ENCODE measurements around the gene EPG5. TPM values are rescaled to one million over a fixed set of nuclear protein-coding genes. Genes with fewer than 3 reads are reported as not detected.

EPG5 gene
- total and polyA plus RNA-seq, 2 donors (not counting 3 experiments of a cell fraction or from before 2014, with no cell fraction given), result 16.7 to 25.6 TPM

DNA sequence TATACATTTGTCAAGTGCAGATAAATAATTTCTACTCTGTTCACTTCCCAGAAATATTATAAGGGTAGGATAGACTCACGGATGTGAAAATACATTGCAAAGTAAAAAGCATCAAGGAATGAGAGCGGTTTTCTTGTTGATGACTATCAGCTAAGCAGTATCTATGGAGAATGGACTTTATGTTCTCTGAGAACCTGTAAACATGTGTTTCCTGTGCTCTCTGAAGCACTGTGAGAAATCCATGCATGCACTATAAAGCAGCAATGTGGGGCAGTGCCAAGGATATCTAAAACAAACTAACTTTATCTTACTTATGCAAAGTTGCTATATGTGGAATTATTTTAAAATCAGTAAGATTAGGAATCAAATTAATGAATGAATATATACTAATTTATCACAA is 146.1 kb downstream of the EPG5 start:
- Histone ChIP-seq H3K36me3 (ENCODE audit: control insufficient read depth in 2 of 2, extremely low read depth in 1 of 2, insufficient read depth in 2 of 2, low read length in 2 of 2) (no peaks in the 10 kb centered on the region), H3K27me3 (ENCODE audit: control insufficient read depth in 2 of 2, insufficient read depth in 2 of 2, low read length in 2 of 2) (peaks cover 3 to 8% of the 10 kb centered on the region in 2 experiments), H2AFZ (ENCODE audit: low read depth, low read length) (no peak overlapping the region), H3K79me2 (ENCODE audit: control insufficient read depth, insufficient read depth, low read length) (no peaks in the 10 kb centered on the region), H3K9me3 (replicated peaks; ENCODE audit: control insufficient read depth, insufficient read depth, low read length) (no peaks in the 10 kb centered on the region), H3K9me1 (replicated peaks; ENCODE audit: control insufficient read depth, extremely low read depth, insufficient read depth, low read length) (no peaks in the 10 kb centered on the region), H4K20me1 (replicated peaks; ENCODE audit: control insufficient read depth, extremely low read depth, insufficient read depth, low read length) (no peaks in the 10 kb centered on the region), H3K4me1 (ENCODE audit: control insufficient read depth, extremely low read depth, insufficient read depth, low read length) (no peaks in the 10 kb centered on the region), H3K9ac (replicated peaks; ENCODE audit: extremely low read depth, insufficient read depth, low read length) (no peak overlapping the region), H3K27ac (ENCODE audit: insufficient read depth, low read depth, low read length) (no peak overlapping the region), H3K4me3 (replicated peaks in 1 of 3; ENCODE audit: insufficient read depth in 1 of 3, low read depth in 1 of 3, low read length in 3 of 3) (no peak overlapping the region), H3K4me2 (ENCODE audit: insufficient read depth, low read length) (no peak overlapping the region)
- DNase-seq (ENCODE audit: low read depth, low spot score), result no peak
- no TSS peak for BruUV-seq (replicated peaks)
- CTCF ChIA-PET, result interaction anchor here (0.6 to 1.3 kb wide), 3 partner anchors 19 to 32 kb away, joined by 3 to 4 read pairs (median 3); no protein-coding TSS in a partner anchor
- TF ChIP-seq, protein P1, sequence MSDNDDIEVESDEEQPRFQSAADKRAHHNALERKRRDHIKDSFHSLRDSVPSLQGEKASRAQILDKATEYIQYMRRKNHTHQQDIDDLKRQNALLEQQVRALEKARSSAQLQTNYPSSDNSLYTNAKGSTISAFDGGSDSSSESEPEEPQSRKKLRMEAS (IDR thresholded peaks at IDR 0.05; ENCODE audit: insufficient read depth, insufficient read length), result no peak
- TF ChIP-seq POLR2AphosphoS5 (IDR thresholded peaks at IDR 0.05; ENCODE audit: insufficient read depth, low read depth, low read length) (no peak), CTCF (IDR thresholded peaks at IDR 0.05; ENCODE audit: extremely low read depth in 1 of 2, insufficient read depth in 1 of 2, low read depth in 1 of 2, low read length in 2 of 2) (no peak), POLR2A (IDR thresholded peaks at IDR 0.05; ENCODE audit: low read depth, low read length) (no peak), JUN (IDR thresholded peaks at IDR 0.05; ENCODE audit: borderline replicate concordance, insufficient read depth, insufficient read length, low read depth) (no peak), FOS (IDR thresholded peaks at IDR 0.05; ENCODE audit: borderline replicate concordance, insufficient read depth, low read length) (no peak), EZH2 (IDR thresholded peaks at IDR 0.05; ENCODE audit: borderline replicate concordance, low read depth, low read length, severe bottlenecking) (no peak), MYC (IDR thresholded peaks at IDR 0.05; ENCODE audit: low read depth, low read length) (no peak), GATA2 (IDR thresholded peaks at IDR 0.05; ENCODE audit: insufficient read depth, insufficient read length, low read depth, low read length) (no peak)
- POLR2A ChIA-PET, result no interaction called here
- dilution Hi-C loops (cut with MboI; ENCODE audit: extremely low pct_ligation_motif_present, low sequenced_read_pairs), result no loop called here
- FAIRE-seq, result no peak
- intact Hi-C loops (cut with micrococcal nuclease), result no loop called here
